ENCODE results near the gene CLEC4D. TPM values are rescaled to one million over a fixed set of nuclear protein-coding genes. Genes with fewer than 3 reads are reported as not detected.

Gene CLEC4D
- total and polyA plus RNA-seq, 2 experiments from 2014 or later, result 0.24 to 0.90 TPM

- H3K4me1 Mint-ChIP-seq, result peaks cover 34% of the 10 kb centered on the region
- H3K36me3 ChIP-seq (ENCODE audit: insufficient read depth), result no peaks in the 10 kb centered on the region
Measured at GRCh38 chr12:8475508-8476203, 37.6 kb upstream of the CLEC4D start.

GRCh38 chr12:8482571-8483061, 30.7 kb upstream of the CLEC4D start:
- Mint-ChIP-seq H3K4me3 (no peak overlapping the region), H3K36me3 (ENCODE audit: low read depth) (0 out of 3 replicates have a peak, but pooled peaks cover 2% of the 10 kb centered on the region), H3K9me3 (no peaks in the 10 kb centered on the region; the same call in 2 of the 3 replicates), H3K27me3 (ENCODE audit: insufficient read depth, low read depth, poor library complexity) (peaks cover 11% of the 10 kb centered on the region), H3K4me1 (peaks cover 16% of the 10 kb centered on the region), H3K27ac (no peak overlapping the region; the same call in 1 of the 2 replicates)
- Histone ChIP-seq H3K36me3 (ENCODE audit: insufficient read depth) (no peaks in the 10 kb centered on the region; the same call in 1 of the 2 replicates), H3F3A (replicated peaks; ENCODE audit: low read depth) (no peaks in the 10 kb centered on the region), H3K4me2 (no peak overlapping the region), H3K27ac (ENCODE audit: low read depth) (no peak overlapping the region), H3K4me3 (no peak overlapping the region), H3K27me3 (ENCODE audit: insufficient read depth) (no peaks in the 10 kb centered on the region), H2AFZ (no peak overlapping the region), H3K4me1 (ENCODE audit: insufficient read depth) (peaks cover 17% of the 10 kb centered on the region), H3K9me2 (ENCODE audit: insufficient read depth) (peaks cover 5% of the 10 kb centered on the region), H4K20me1 (replicated peaks; ENCODE audit: insufficient read depth) (no peaks in the 10 kb centered on the region), H3K79me2 (replicated peaks; ENCODE audit: insufficient read depth) (no peaks in the 10 kb centered on the region)
- DNase-seq (ENCODE audit: low spot score), result no peak
- TF ChIP-seq ZNF462 (CRISPR knock-in tag; IDR thresholded peaks at IDR 0.05) (no peak), REST (IDR thresholded peaks at IDR 0.05; ENCODE audit: unreplicated experiment) (no peak), EZH2phosphoT487 (IDR thresholded peaks at IDR 0.05; ENCODE audit: unreplicated experiment) (no peak), NANOG (IDR thresholded peaks at IDR 0.05; ENCODE audit: borderline replicate concordance) (no peak), CREB1 (CRISPR knock-in tag; IDR thresholded peaks at IDR 0.05; ENCODE audit: low read depth) (no peak), ZNF331 (CRISPR knock-in tag; IDR thresholded peaks at IDR 0.05; ENCODE audit: low read depth) (no peak), POLR2AphosphoS5 (IDR thresholded peaks at IDR 0.05; ENCODE audit: low read depth) (no peak), ZNF114 (CRISPR knock-in tag; IDR thresholded peaks at IDR 0.05) (no peak), JUNB (IDR thresholded peaks at IDR 0.05; ENCODE audit: unreplicated experiment) (no peak)
- no peak for ATAC-seq

More at GRCh38 chr12:8475508-8476203, 37.6 kb upstream of the CLEC4D start:
- no peaks in the 10 kb centered on the region for H3K27me3 Mint-ChIP-seq (ENCODE audit: insufficient read depth, low read depth, poor library complexity)
- ATAC-seq (peak; percentile 97), DNase-seq (ENCODE audit: low spot score) (peak; percentile 53)
- H3K27ac ChIP-seq (ENCODE audit: low read depth), result peak overlapping the region; percentile 27
- TF ChIP-seq NANOG (IDR thresholded peaks at IDR 0.05; ENCODE audit: borderline replicate concordance) (peak; percentile 70; the same call in 1 of the 2 replicates), CREB1 (CRISPR knock-in tag; IDR thresholded peaks at IDR 0.05; ENCODE audit: low read depth) (no peak), STAT1 (IDR thresholded peaks at IDR 0.05; ENCODE audit: unreplicated experiment) (no peak), EZH2 (IDR thresholded peaks at IDR 0.05; ENCODE audit: low read depth, unreplicated experiment) (no peak)
- H3K79me2 ChIP-seq (replicated peaks; ENCODE audit: insufficient read depth), result no peaks in the 10 kb centered on the region
- H2AFZ ChIP-seq, result no peak overlapping the region
- H3K9me3 Mint-ChIP-seq, result no peaks in the 10 kb centered on the region
- H3K4me1 ChIP-seq (ENCODE audit: insufficient read depth), result peaks cover 24% of the 10 kb centered on the region
- H3K36me3 Mint-ChIP-seq (ENCODE audit: low read depth), result no peaks in the 10 kb centered on the region
- H3K4me3 Mint-ChIP-seq, result no peak overlapping the region
- H3F3A ChIP-seq (replicated peaks; ENCODE audit: low read depth), result no peaks in the 10 kb centered on the region
- H3K4me2 ChIP-seq, result peak overlapping the region; percentile 25
- no peaks in the 10 kb centered on the region for H3K9me2 ChIP-seq (ENCODE audit: insufficient read depth)
- H3K27ac Mint-ChIP-seq, result no peak overlapping the region; the same call in 1 of the 2 replicates
- no peak overlapping the region; the same call in 1 of the 2 replicates for H3K4me3 ChIP-seq
- H3K27me3 ChIP-seq (ENCODE audit: insufficient read depth), result no peaks in the 10 kb centered on the region
- H4K20me1 ChIP-seq (replicated peaks; ENCODE audit: insufficient read depth), result no peaks in the 10 kb centered on the region

All from GM23338 (cell line).